Keratinocyte (primary cell): ENCODE measurements around the gene GNG2. TPM values are rescaled to one million over a fixed set of nuclear protein-coding genes. Genes with fewer than 3 reads are reported as not detected.

Experiments used
- DNase-seq: peaks from one replicate; pipeline ENCODE4 v3.0.0-alpha.2; 2011; ENCODE audit warnings: low read depth, missing footprints, low spot score
- FAIRE-seq: peaks from 2 replicates; lab custom pipeline; 2011; peaks lifted over from hg19 to GRCh38; lab: Jason Lieb, UNC
- H2AFZ ChIP-seq: 2 replicates; pipeline ENCODE4 v1.6.0; 2012; ENCODE audit warnings: low read length, control low read depth, inconsistent platforms; ENCODE audit not compliant: control insufficient read depth
- H3K27ac ChIP-seq: 2 replicates; pipeline ENCODE4 v1.5.1; 2011; ENCODE audit warnings: low read length; ENCODE audit not compliant: control insufficient read depth, insufficient read depth
- H3K27me3 ChIP-seq: 3 replicates; pipeline ENCODE4 v1.6.0; 2011; ENCODE audit warnings: low read length; ENCODE audit not compliant: control insufficient read depth, insufficient read depth; ENCODE audit errors: extremely low read depth
- H3K36me3 ChIP-seq, 2 experiments: 2 replicates in 1 of 2; 3 replicates in 1 of 2; pipeline ENCODE4 v1.5.1; 2011; ENCODE audit warnings: low read length in 2 of 2, mild to moderate bottlenecking in 1 of 2; ENCODE audit not compliant: control insufficient read depth in 2 of 2, insufficient read depth in 2 of 2; ENCODE audit errors: extremely low read depth in 1 of 2
- H3K4me1 ChIP-seq: 3 replicates; pipeline ENCODE4 v1.5.1; 2011; ENCODE audit warnings: low read length; ENCODE audit not compliant: control insufficient read depth, insufficient read depth; ENCODE audit errors: extremely low read depth
- H3K4me2 ChIP-seq: 3 replicates; pipeline ENCODE4 v1.6.0; 2011; ENCODE audit warnings: low read depth, low read length; ENCODE audit not compliant: control insufficient read depth, insufficient read depth; ENCODE audit errors: extremely low read depth
- H3K4me3 ChIP-seq, 3 experiments: fragments of 200-600 bp in 1 of 3; sonication (generic) in 1 of 3; 2 replicates in 2 of 3; 3 replicates in 1 of 3; pipeline ENCODE4 v1.5.1; 2011 to 2016; ENCODE audit warnings: low read length in 3 of 3, mild to moderate bottlenecking in 3 of 3, control low read depth in 2 of 3, inconsistent platforms in 1 of 3, low read depth in 1 of 3, mixed read lengths in 1 of 3, mixed run types in 1 of 3, moderate library complexity in 1 of 3; ENCODE audit not compliant: control insufficient read depth in 2 of 3, insufficient read depth in 2 of 3; ENCODE audit errors: extremely low read depth in 1 of 3
- H3K79me2 ChIP-seq: 2 replicates; pipeline ENCODE4 v1.6.0; 2012; ENCODE audit warnings: low read length; ENCODE audit not compliant: control insufficient read depth, insufficient read depth
- H3K9ac ChIP-seq: 3 replicates; pipeline ENCODE4 v1.6.0; 2011; ENCODE audit warnings: low read length; ENCODE audit not compliant: control insufficient read depth, insufficient read depth; ENCODE audit errors: extremely low read depth
- H3K9me1 ChIP-seq: 3 replicates; pipeline ENCODE4 v1.6.0; 2011; ENCODE audit warnings: low read length; ENCODE audit not compliant: control insufficient read depth, insufficient read depth; ENCODE audit errors: extremely low read depth
- H3K9me3 ChIP-seq: 2 replicates; pipeline ENCODE4 v1.5.1; 2012; ENCODE audit warnings: low read depth, low read length; ENCODE audit not compliant: control insufficient read depth
- H4K20me1 ChIP-seq: 3 replicates; pipeline ENCODE4 v1.6.0; 2011; ENCODE audit warnings: low read length; ENCODE audit not compliant: control insufficient read depth, insufficient read depth; ENCODE audit errors: extremely low read depth
- EZH2 ChIP-seq: IDR thresholded peaks from one replicate; pipeline ENCODE4 v1.6.1; 2012; ENCODE audit warnings: inconsistent platforms, mild to moderate bottlenecking, low read length, moderate library complexity
- dilution Hi-C: fragments of 300-500 bp; cut with MboI; formaldehyde crosslinking; loops from one replicate; pipeline ENCODE4 v1.7.0; 2020; ENCODE audit warnings: low sequenced_read_pairs; ENCODE audit not compliant: extremely low pct_ligation_motif_present
- polyA plus RNA-seq, 5 experiments: library from polyadenylated mRNA; depleted of rRNA in 3 of 5; stranded (reverse) in 3 of 5; stranded (forward) in 1 of 5; unstranded in 1 of 5; fragments of >200 nt; gene quantifications; 1 replicate in 1 of 5; 2 replicates in 3 of 5; 3 replicates in 1 of 5; pipeline versions ENCODE4 v1.2.1 to v1.2.3, GENCODE V29; 2011 to 2012; ENCODE audit warnings: missing spikeins in 2 of 5, low read depth in 1 of 5, low replicate concordance in 1 of 5
- TF ChIP-seq, protein P1 (sequence below), 3 experiments: IDR thresholded peaks in 1 of 3; conservative IDR thresholded peaks in 1 of 3; optimal IDR thresholded peaks in 1 of 3; 2 replicates in 2 of 3; 3 replicates in 1 of 3; pipeline versions ENCODE3 to v1.5.1; 2011; ENCODE audit warnings: low read length in 3 of 3, mild to moderate bottlenecking in 3 of 3, moderate library complexity in 2 of 3, control low read depth in 1 of 3, inconsistent platforms in 1 of 3; ENCODE audit not compliant: insufficient read depth in 2 of 3; ENCODE audit errors: extremely low read depth in 1 of 3

The GNG2 gene
- polyA plus RNA-seq, 1 donor (not counting 4 experiments of a cell fraction or from before 2014, with no cell fraction given) = 0.28 TPM

DNA sequence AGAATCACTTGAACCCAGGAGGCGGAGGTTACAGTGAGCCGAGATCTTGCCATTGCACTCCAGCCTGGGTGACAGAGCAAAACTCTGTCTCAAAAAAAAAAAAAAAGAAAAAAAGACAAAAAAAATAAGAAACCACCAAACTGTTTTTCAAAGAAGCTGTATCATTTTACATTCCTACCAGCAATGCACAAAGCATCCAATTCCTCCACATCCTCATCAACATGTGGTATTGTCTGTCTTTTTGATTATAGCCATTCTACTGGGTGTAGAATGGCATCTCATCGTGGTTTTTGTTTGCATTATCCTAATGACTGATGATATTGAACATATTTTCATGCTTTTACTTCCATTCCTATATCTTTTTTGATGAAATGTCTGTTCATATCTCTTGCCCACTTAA lies 36.2 kb upstream of the GNG2 start:
- Histone ChIP-seq H3K9me1 (no peaks in the 10 kb centered on the region), H3K27ac (no peak overlapping the region), H3K4me1 (peaks cover 17% of the 10 kb centered on the region), H3K9me3 (no peaks in the 10 kb centered on the region), H3K27me3 (peaks cover 5% of the 10 kb centered on the region), H3K79me2 (no peaks in the 10 kb centered on the region), H3K4me3 (no peak overlapping the region), H3K9ac (no peak overlapping the region), H4K20me1 (no peaks in the 10 kb centered on the region), H3K4me2 (no peak overlapping the region), H2AFZ (no peak overlapping the region), H3K36me3 (no peaks in the 10 kb centered on the region)
- dilution Hi-C loops = no loop called here
- DNase-seq (no peak), FAIRE-seq (no peak)
- no peak for TF ChIP-seq EZH2
- TF ChIP-seq, protein P1, sequence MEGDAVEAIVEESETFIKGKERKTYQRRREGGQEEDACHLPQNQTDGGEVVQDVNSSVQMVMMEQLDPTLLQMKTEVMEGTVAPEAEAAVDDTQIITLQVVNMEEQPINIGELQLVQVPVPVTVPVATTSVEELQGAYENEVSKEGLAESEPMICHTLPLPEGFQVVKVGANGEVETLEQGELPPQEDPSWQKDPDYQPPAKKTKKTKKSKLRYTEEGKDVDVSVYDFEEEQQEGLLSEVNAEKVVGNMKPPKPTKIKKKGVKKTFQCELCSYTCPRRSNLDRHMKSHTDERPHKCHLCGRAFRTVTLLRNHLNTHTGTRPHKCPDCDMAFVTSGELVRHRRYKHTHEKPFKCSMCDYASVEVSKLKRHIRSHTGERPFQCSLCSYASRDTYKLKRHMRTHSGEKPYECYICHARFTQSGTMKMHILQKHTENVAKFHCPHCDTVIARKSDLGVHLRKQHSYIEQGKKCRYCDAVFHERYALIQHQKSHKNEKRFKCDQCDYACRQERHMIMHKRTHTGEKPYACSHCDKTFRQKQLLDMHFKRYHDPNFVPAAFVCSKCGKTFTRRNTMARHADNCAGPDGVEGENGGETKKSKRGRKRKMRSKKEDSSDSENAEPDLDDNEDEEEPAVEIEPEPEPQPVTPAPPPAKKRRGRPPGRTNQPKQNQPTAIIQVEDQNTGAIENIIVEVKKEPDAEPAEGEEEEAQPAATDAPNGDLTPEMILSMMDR (optimal IDR thresholded peaks at IDR 0.05 in 1 of 3, IDR thresholded peaks at IDR 0.05 in 1 of 3, conservative IDR thresholded peaks at IDR 0.05 in 1 of 3; ENCODE audit: extremely low read depth in 1 of 3, insufficient read depth in 2 of 3, low read length in 3 of 3) = no peak

DNA sequence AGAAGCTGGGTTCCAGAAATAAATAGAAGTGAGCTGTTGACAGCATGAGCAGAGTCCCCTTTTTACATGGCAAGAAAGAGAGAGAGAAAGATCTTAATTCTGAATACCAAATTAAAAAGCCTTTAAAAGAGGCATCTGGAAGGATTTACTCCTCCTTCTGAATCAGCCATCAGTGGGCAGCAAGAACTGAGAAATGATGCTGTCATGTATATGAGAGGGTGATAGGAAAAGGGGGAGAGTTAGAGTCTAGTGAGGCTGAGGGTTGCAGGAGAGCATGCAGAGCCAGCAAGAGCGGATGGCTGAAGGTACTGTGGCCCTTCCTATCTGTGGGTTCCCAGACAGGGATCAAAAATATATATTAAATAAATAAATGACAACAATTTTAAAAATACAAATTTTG lies 34.5 kb upstream of the GNG2 start:
- no peak for FAIRE-seq

More for the DNA sequence above, 34.5 kb upstream of the GNG2 start:
- Histone ChIP-seq H3K36me3 (no peaks in the 10 kb centered on the region), H3K4me2 (no peak overlapping the region), H4K20me1 (no peaks in the 10 kb centered on the region), H3K9me3 (no peaks in the 10 kb centered on the region), H3K79me2 (no peaks in the 10 kb centered on the region), H2AFZ (no peak overlapping the region), H3K4me1 (peaks cover 17% of the 10 kb centered on the region), H3K27ac (no peak overlapping the region), H3K27me3 (peaks cover 2% of the 10 kb centered on the region), H3K9me1 (no peaks in the 10 kb centered on the region), H3K4me3 (no peak overlapping the region), H3K9ac (no peak overlapping the region)
- dilution Hi-C loops = no loop called here
- TF ChIP-seq, protein P1 (optimal IDR thresholded peaks at IDR 0.05 in 1 of 3, IDR thresholded peaks at IDR 0.05 in 1 of 3, conservative IDR thresholded peaks at IDR 0.05 in 1 of 3; ENCODE audit: extremely low read depth in 1 of 3, insufficient read depth in 2 of 3, low read length in 3 of 3) = no peak
- no peak for TF ChIP-seq EZH2
- DNase-seq = no peak
